Measurements from ENCODE around the gene TNIP2. TPM values are rescaled to one million over a fixed set of nuclear protein-coding genes. Genes with fewer than 3 reads are reported as not detected.

TNIP2 gene
- total RNA-seq, 6 experiments from 2014 or later, result 28.6 to 32.0 (median 30.9) TPM

- H3K4me1 Mint-ChIP-seq (ENCODE audit: low read depth), result no peaks in the 10 kb centered on the region
- no peak overlapping the region for H3K27ac Mint-ChIP-seq
- no peaks in the 10 kb centered on the region for H3K9me3 Mint-ChIP-seq
- H3K27me3 Mint-ChIP-seq (ENCODE audit: insufficient read depth), result peaks cover under 1% of the 10 kb centered on the region
- H3K4me3 Mint-ChIP-seq, result no peak overlapping the region
- TF ChIP-seq CTCF (IDR thresholded peaks at IDR 0.05), result no peak
- peaks cover 39% of the 10 kb centered on the region for H3K36me3 Mint-ChIP-seq (ENCODE audit: low read depth)
- no peak for DNase-seq
Observed at GRCh38 chr4:2696423-2696822, 59.7 kb downstream of the TNIP2 start.

- Mint-ChIP-seq H3K9me3 (no peaks in the 10 kb centered on the region), H3K27me3 (ENCODE audit: insufficient read depth) (peaks cover 1% of the 10 kb centered on the region), H3K27ac (no peak overlapping the region), H3K4me3 (no peak overlapping the region), H3K4me1 (ENCODE audit: low read depth) (no peaks in the 10 kb centered on the region; the same call in 1 of the 2 replicates), H3K36me3 (ENCODE audit: low read depth) (peaks cover 37% of the 10 kb centered on the region)
- TF ChIP-seq CTCF (IDR thresholded peaks at IDR 0.05), result no peak
- DNase-seq, result no peak
Observed at GRCh38 chr4:2695346-2696060, 60.6 kb downstream of the TNIP2 start.

GRCh38 chr4:2694691-2695090 is 61.4 kb downstream of the TNIP2 start:
- no peak for DNase-seq
- no peak overlapping the region for H3K4me3 Mint-ChIP-seq
- no peaks in the 10 kb centered on the region for H3K9me3 Mint-ChIP-seq
- no peaks in the 10 kb centered on the region; the same call in 1 of the 2 replicates for H3K4me1 Mint-ChIP-seq (ENCODE audit: low read depth)
- H3K27me3 Mint-ChIP-seq (ENCODE audit: insufficient read depth), result peaks cover 1% of the 10 kb centered on the region
- H3K36me3 Mint-ChIP-seq (ENCODE audit: low read depth), result peaks cover 35% of the 10 kb centered on the region
- no peak for TF ChIP-seq CTCF (IDR thresholded peaks at IDR 0.05)
- no peak overlapping the region for H3K27ac Mint-ChIP-seq

- peaks cover 3% of the 10 kb centered on the region for H3K27me3 Mint-ChIP-seq (ENCODE audit: insufficient read depth)
- no peaks in the 10 kb centered on the region; the same call in 1 of the 2 replicates for H3K4me1 Mint-ChIP-seq (ENCODE audit: low read depth)
- TF ChIP-seq CTCF (IDR thresholded peaks at IDR 0.05), result no peak
- H3K9me3 Mint-ChIP-seq, result no peaks in the 10 kb centered on the region
- no peak overlapping the region for H3K4me3 Mint-ChIP-seq
- no peak for DNase-seq
- H3K27ac Mint-ChIP-seq, result no peak overlapping the region
- peaks cover 41% of the 10 kb centered on the region for H3K36me3 Mint-ChIP-seq (ENCODE audit: low read depth)
Observed at GRCh38 chr4:2691952-2692435, 64.1 kb downstream of the TNIP2 start.

Other genes starting within 250 kb of the TNIP2 start
- gene FAM193A, start 219.7 kb downstream of the TNIP2 start, total RNA-seq (2021; fragmentation: NEBNext Ultra II Directional; extraction: Animal tissue kit (Norgen Biotek cat#: 25700)), result 10 to 100 TPM; 20.4 to 22.3 (median 20.8) TPM
- gene SH3BP2, start 36.7 kb upstream of the TNIP2 start, total RNA-seq (2021; fragmentation: NEBNext Ultra II Directional; extraction: Animal tissue kit (Norgen Biotek cat#: 25700)), result 10 to 100 TPM; 17.6 to 25.4 (median 20.5) TPM
- 100 to 1,000 TPM; 276 to 332 (median 321) TPM for gene ADD1, start 87.5 kb upstream of the TNIP2 start, total RNA-seq (2021; fragmentation: NEBNext Ultra II Directional; extraction: Animal tissue kit (Norgen Biotek cat#: 25700))
- 10 to 100 TPM; 34.8 to 39.4 (median 37.0) TPM for gene NOP14, start 207.1 kb upstream of the TNIP2 start, total RNA-seq (2021; fragmentation: NEBNext Ultra II Directional; extraction: Animal tissue kit (Norgen Biotek cat#: 25700))
- 1 to 10 TPM; 5.1 to 8.1 (median 6.7) TPM for gene GRK4, start 207.2 kb upstream of the TNIP2 start, total RNA-seq (2021; fragmentation: NEBNext Ultra II Directional; extraction: Animal tissue kit (Norgen Biotek cat#: 25700))